GM23338 (cell line): Measurements from ENCODE around the gene IKBKE. TPM values are rescaled to one million over a fixed set of nuclear protein-coding genes. Genes with fewer than 3 reads are reported as not detected.

Experiments used
- ATAC-seq: fragments of 200-7000 bp; cut with Tn5 transposase; 3 replicates; pipeline ENCODE4 v1.9.1; 2020
- DNase-seq: peaks from one replicate; pipeline ENCODE4 v3.0.0-alpha.2; 2015; ENCODE audit warnings: low spot score
- H2AFZ ChIP-seq: fragments of 200-600 bp; sonication (generic); 2 replicates; pipeline ENCODE4 v1.8.0; 2016; ENCODE audit warnings: antibody characterized with exemption, mild to moderate bottlenecking, moderate library complexity
- H3F3A ChIP-seq: fragments of 200-600 bp; sonication (generic); replicated peaks from 2 replicates; pipeline ENCODE4 v1.8.0; 2017; ENCODE audit warnings: antibody characterized with exemption, mixed run types, low read depth
- H3K27ac ChIP-seq: fragments of 200-600 bp; sonication (generic); 2 replicates; pipeline ENCODE4 v1.6.1; 2016; ENCODE audit warnings: low read depth
- H3K27me3 ChIP-seq: fragments of 200-600 bp; sonication (generic); 2 replicates; pipeline ENCODE4 v1.8.0; 2016; ENCODE audit warnings: mild to moderate bottlenecking, mixed run types, moderate library complexity; ENCODE audit not compliant: insufficient read depth
- H3K36me3 ChIP-seq: fragments of 200-600 bp; sonication (generic); 2 replicates; pipeline ENCODE4 v1.8.0; 2016; ENCODE audit warnings: mild to moderate bottlenecking; ENCODE audit not compliant: insufficient read depth
- H3K4me1 ChIP-seq: fragments of 200-600 bp; sonication (generic); 2 replicates; pipeline ENCODE4 v1.8.0; 2016; ENCODE audit warnings: mild to moderate bottlenecking, moderate library complexity; ENCODE audit not compliant: insufficient read depth
- H3K4me2 ChIP-seq: fragments of 200-600 bp; sonication (generic); 2 replicates; pipeline ENCODE4 v1.7.1; 2017; ENCODE audit warnings: mixed run types
- H3K4me3 ChIP-seq: fragments of 200-600 bp; sonication (generic); 2 replicates; pipeline ENCODE4 v1.6.1; 2016; ENCODE audit warnings: mixed run types
- H3K79me2 ChIP-seq: fragments of 200-600 bp; sonication (generic); replicated peaks from 2 replicates; pipeline ENCODE4 v1.8.0; 2017; ENCODE audit warnings: mild to moderate bottlenecking; ENCODE audit not compliant: insufficient read depth
- H3K9me2 ChIP-seq: fragments of 200-600 bp; sonication (generic); 2 replicates; pipeline ENCODE4 v1.8.0; 2017; ENCODE audit not compliant: insufficient read depth
- H4K20me1 ChIP-seq: fragments of 200-600 bp; sonication (generic); replicated peaks from 2 replicates; pipeline ENCODE4 v1.8.0; 2017; ENCODE audit warnings: mild to moderate bottlenecking; ENCODE audit not compliant: insufficient read depth
- H3K27ac Mint-ChIP-seq: 2 replicates; pipeline ENCODE4 v1.8.0; 2020; ENCODE audit warnings: inconsistent platforms, mild to moderate bottlenecking, moderate library complexity, mixed read lengths
- H3K27me3 Mint-ChIP-seq: 3 replicates; pipeline ENCODE4 v1.8.0; 2022; ENCODE audit warnings: low read depth, mild to moderate bottlenecking, moderate library complexity, mixed read lengths, inconsistent platforms; ENCODE audit not compliant: insufficient read depth, poor library complexity
- H3K36me3 Mint-ChIP-seq: 3 replicates; pipeline ENCODE4 v1.8.0; 2021; ENCODE audit warnings: low read depth, mild to moderate bottlenecking, inconsistent platforms, moderate library complexity, mixed read lengths
- H3K4me1 Mint-ChIP-seq: 3 replicates; pipeline ENCODE4 v1.8.0; 2020; ENCODE audit warnings: mild to moderate bottlenecking, inconsistent platforms, mixed read lengths
- H3K4me3 Mint-ChIP-seq: 3 replicates; pipeline ENCODE4 v1.8.0; 2021; ENCODE audit warnings: moderate library complexity, mild to moderate bottlenecking, inconsistent platforms, mixed read lengths
- H3K9me3 Mint-ChIP-seq: 3 replicates; pipeline ENCODE4 v1.8.0; 2020; ENCODE audit warnings: moderate library complexity, mild to moderate bottlenecking, inconsistent platforms, mixed read lengths
- CREB1 ChIP-seq: fragments of 250-450 bp; sonication (Bioruptor Pico); IDR thresholded peaks from 2 replicates; pipeline ENCODE4 v1.5.0; 2020; ENCODE audit warnings: low read depth, mild to moderate bottlenecking, moderate library complexity
- CTCF ChIP-seq, 2 experiments: fragments of 200-600 bp in 1 of 2; sonication (generic) in 1 of 2; conservative IDR thresholded peaks; 2 replicates each; pipeline versions ENCODE4 v1.5.1 to v1.6.1; 2016 to 2017; ENCODE audit warnings: antibody characterized with exemption in 2 of 2, low read depth in 2 of 2, mild to moderate bottlenecking in 2 of 2, moderate library complexity in 1 of 2
- EZH2 ChIP-seq: fragments of 200-600 bp; sonication (generic); IDR thresholded peaks from one replicate; pipeline ENCODE4 v1.8.0; 2017; ENCODE audit warnings: antibody characterized with exemption, mild to moderate bottlenecking, low read depth; ENCODE audit not compliant: unreplicated experiment
- JUNB ChIP-seq: IDR thresholded peaks from one replicate; pipeline ENCODE4 v1.6.1; 2016; ENCODE audit warnings: antibody characterized with exemption; ENCODE audit not compliant: unreplicated experiment
- REST ChIP-seq: IDR thresholded peaks from one replicate; pipeline ENCODE4 v1.6.1; 2018; ENCODE audit warnings: antibody characterized with exemption; ENCODE audit not compliant: unreplicated experiment
- ZNF114 ChIP-seq: fragments of 250-450 bp; sonication (Bioruptor Pico); IDR thresholded peaks from 2 replicates; pipeline ENCODE4 v1.5.0; 2020; ENCODE audit warnings: mild to moderate bottlenecking, moderate library complexity
- ZNF331 ChIP-seq: fragments of 250-450 bp; sonication (Bioruptor Pico); IDR thresholded peaks from 2 replicates; pipeline ENCODE4 v1.5.0; 2020; ENCODE audit warnings: low read depth, mild to moderate bottlenecking, moderate library complexity
- ZNF462 ChIP-seq: fragments of 250-450 bp; sonication (Bioruptor Pico); IDR thresholded peaks from 2 replicates; pipeline ENCODE4 v1.5.0; 2020; ENCODE audit warnings: mild to moderate bottlenecking, moderate library complexity
- polyA plus RNA-seq: library from polyadenylated mRNA; unstranded; fragments of >200 nt; fragmentation: Nextera tagmentation; extraction: Ambion mirVana; gene quantifications from 2 replicates; pipeline ENCODE4 v1.2.1, GENCODE V29; 2016
- total RNA-seq: library from RNA; depleted of rRNA; stranded (reverse); fragments of >200 nt; shearing (Covaris generic); gene quantifications from 2 replicates; pipeline ENCODE4 v1.2.3, GENCODE V29; 2014

IKBKE gene
- total and polyA plus RNA-seq, 2 experiments from 2014 or later, result 4.8 to 11.1 TPM

- no peaks in the 10 kb centered on the region for H3K27me3 ChIP-seq
- no peak overlapping the region for H3K27ac ChIP-seq
- no peak overlapping the region for H3K4me2 ChIP-seq
- H3K79me2 ChIP-seq, result no peaks in the 10 kb centered on the region
- no peak overlapping the region for H2AFZ ChIP-seq
- 0 out of 2 replicates have a peak, but pooled peaks cover 8% of the 10 kb centered on the region for H3K36me3 ChIP-seq
- no peaks in the 10 kb centered on the region for H3K9me2 ChIP-seq
- Mint-ChIP-seq H3K4me3 (no peak overlapping the region), H3K27ac (no peak overlapping the region), H3K27me3 (no peaks in the 10 kb centered on the region), H3K4me1 (no peaks in the 10 kb centered on the region), H3K36me3 (peaks cover 17% of the 10 kb centered on the region; the same call in 2 of the 3 replicates), H3K9me3 (no peaks in the 10 kb centered on the region)
- ATAC-seq (no peak), DNase-seq (no peak)
- no peak overlapping the region for H3K4me3 ChIP-seq
- no peaks in the 10 kb centered on the region for H3K4me1 ChIP-seq
- TF ChIP-seq EZH2 (no peak), CREB1 (CRISPR knock-in tag) (no peak), ZNF331 (CRISPR knock-in tag) (no peak), JUNB (no peak), CTCF (conservative IDR thresholded peaks at IDR 0.05; ENCODE audit: low read depth in 2 of 2) (no peak), ZNF462 (CRISPR knock-in tag) (no peak), ZNF114 (CRISPR knock-in tag) (no peak), REST (no peak)
- H3F3A ChIP-seq, result no peaks in the 10 kb centered on the region
- H4K20me1 ChIP-seq, result no peaks in the 10 kb centered on the region
Observed at GRCh38 chr1:206421616-206422340, 48.5 kb upstream of the IKBKE start.
